GM19023 (cell line): ENCODE measurements around the gene KRT36.

Source experiments
- ATAC-seq: cut with Tn5 transposase; IDR thresholded peaks from one replicate; pipeline ENCODE4 v1.9.1; 2021; ENCODE audit warnings: mild to moderate bottlenecking, moderate library complexity; ENCODE audit not compliant: unreplicated experiment

KRT36 gene

GRCh38 chr17:41444186-41444585 lies 45.5 kb downstream of the KRT36 start:
- ATAC-seq: no peak

GRCh38 chr17:41442739-41443138 lies 47.0 kb downstream of the KRT36 start:
- no peak for ATAC-seq

DNA sequence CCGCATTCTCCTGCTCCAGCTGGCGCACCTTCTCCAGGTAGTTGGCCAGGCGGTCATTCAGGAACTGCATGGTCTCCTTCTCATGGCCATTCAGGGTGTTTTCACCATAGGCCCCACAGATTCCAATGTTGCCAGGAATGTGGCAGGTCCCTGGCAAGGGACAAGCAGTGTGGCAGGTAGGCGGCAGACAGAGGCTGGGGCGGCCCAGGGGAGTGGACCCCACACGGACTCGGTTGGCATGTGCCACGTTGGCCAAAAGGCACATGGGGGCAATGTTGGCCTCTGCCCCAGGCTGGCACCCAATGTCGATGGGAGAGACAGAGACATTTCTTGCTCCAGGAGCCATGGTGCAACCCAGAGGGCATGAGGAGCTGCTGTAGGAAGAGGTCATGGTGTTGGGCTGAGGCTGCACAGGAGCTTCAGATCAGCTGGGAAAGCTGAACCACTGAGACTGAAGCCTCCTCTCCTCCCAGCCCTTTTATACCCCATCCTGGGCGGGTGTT lies 49.1 kb downstream of the KRT36 start, which contains the start of gene KRT38:
KRT38 (minus strand) TSS at position 453 of the 503 bp plus-strand sequence; CDS start at position 391, 62 bp downstream.
- no peak for ATAC-seq

DNA sequence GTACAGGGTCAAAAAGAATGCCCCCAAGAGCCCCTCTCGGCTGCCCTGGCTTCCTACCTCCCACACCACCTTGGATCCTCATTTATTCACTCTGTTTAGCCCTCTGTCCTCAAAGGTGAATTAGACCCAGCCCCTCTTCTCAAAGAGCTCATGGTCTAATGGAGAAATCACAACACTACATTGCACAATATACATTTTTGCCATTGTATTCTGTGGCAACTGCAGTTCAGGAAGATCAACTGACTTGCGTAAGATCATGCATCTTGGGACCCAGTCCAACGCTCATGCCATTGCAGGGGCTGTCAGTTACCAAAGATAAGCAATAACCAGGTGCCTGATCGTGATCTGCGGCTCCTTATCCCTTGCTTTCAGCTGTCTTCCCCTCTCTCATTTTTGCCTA lies 50.3 kb downstream of the KRT36 start:
- ATAC-seq: no peak

DNA sequence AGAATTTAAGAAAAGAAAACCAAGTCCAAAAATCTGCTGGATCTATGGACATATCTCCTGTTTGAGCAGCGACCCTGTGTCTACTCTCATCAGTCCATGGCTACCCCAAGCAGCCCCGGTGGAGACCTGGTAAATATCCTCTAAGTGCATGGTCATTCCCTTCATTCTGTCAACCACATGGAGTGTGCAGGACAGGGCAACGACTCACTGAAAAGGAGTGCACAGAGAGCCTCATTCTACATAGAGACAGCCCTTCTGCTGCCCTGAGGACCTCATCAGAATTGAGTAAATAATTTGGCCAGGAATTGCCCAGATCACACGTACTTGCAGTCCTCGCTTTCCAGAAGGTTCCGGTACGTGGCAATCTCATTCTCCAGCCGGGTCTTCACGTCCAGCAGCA lies 51.9 kb downstream of the KRT36 start:
- ATAC-seq: no peak

DNA sequence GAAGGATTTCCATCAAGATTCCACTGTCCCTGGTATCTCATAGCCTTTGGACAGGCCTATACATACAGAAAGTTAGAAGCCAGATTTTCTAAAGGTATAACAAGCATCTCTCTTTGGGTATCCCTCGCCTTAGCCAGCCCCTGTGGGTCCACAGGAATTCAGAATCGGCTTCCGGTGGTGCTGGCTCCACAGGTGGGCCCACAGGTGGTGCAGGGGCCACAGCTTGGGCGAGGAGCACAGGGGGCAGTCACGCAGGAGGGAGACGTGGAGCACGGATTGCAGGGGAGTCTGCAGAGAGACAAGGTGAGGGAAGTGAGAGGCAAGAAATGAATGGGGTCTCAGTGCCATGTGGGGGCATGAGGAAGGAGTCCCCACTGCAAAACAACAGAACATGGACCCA lies 52.5 kb downstream of the KRT36 start:
- ATAC-seq: no peak
